Neural progenitor cell (in vitro differentiated cells): ENCODE data around the gene LMNB1. TPM values are rescaled to one million over a fixed set of nuclear protein-coding genes. Genes with fewer than 3 reads are reported as not detected.
A peak's percentile ranks its signal among the peaks of the same experiment; 100 is the strongest.

Experiments used
- DNase-seq: peaks from one replicate; pipeline ENCODE4 v3.0.0-alpha.2; 2016; ENCODE audit warnings: low spot score
- H2AFZ ChIP-seq: fragments of 200-600 bp; sonication (generic); replicated peaks from 2 replicates; pipeline ENCODE4 v1.6.1; 2016; ENCODE audit warnings: antibody characterized with exemption
- H3F3A ChIP-seq: fragments of 200-600 bp; sonication (generic); 2 replicates; pipeline ENCODE4 v1.6.1; 2016; ENCODE audit warnings: antibody characterized with exemption, low read depth
- H3K27ac ChIP-seq: fragments of 200-600 bp; sonication (generic); 2 replicates; pipeline ENCODE4 v1.5.1; 2016; ENCODE audit warnings: mild to moderate bottlenecking
- H3K27me3 ChIP-seq: fragments of 200-600 bp; sonication (generic); 2 replicates; pipeline ENCODE4 v1.6.1; 2016; ENCODE audit warnings: mild to moderate bottlenecking, moderate library complexity
- H3K36me3 ChIP-seq: fragments of 200-600 bp; sonication (generic); 2 replicates; pipeline ENCODE4 v1.5.1; 2016
- H3K4me1 ChIP-seq: fragments of 200-600 bp; sonication (generic); 2 replicates; pipeline ENCODE4 v1.6.1; 2016; ENCODE audit warnings: mixed run types
- H3K4me2 ChIP-seq: fragments of 200-600 bp; sonication (generic); 2 replicates; pipeline ENCODE4 v1.6.1; 2016
- H3K4me3 ChIP-seq: fragments of 200-600 bp; sonication (generic); 2 replicates; pipeline ENCODE4 v1.5.1; 2016
- H3K79me2 ChIP-seq: fragments of 200-600 bp; sonication (generic); 2 replicates; pipeline ENCODE4 v1.6.1; 2016; ENCODE audit warnings: low read depth
- H3K9ac ChIP-seq: fragments of 200-600 bp; sonication (generic); 2 replicates; pipeline ENCODE4 v1.6.1; 2016
- H3K9me3 ChIP-seq: fragments of 200-600 bp; sonication (generic); 2 replicates; pipeline ENCODE4 v1.5.1; 2016; ENCODE audit warnings: low read depth
- H4K20me1 ChIP-seq: fragments of 200-600 bp; sonication (generic); 2 replicates; pipeline ENCODE4 v1.6.1; 2016; ENCODE audit warnings: low read depth
- H3K27ac Mint-ChIP-seq: 3 replicates; pipeline ENCODE4 v1.8.0; 2021; ENCODE audit warnings: mixed read lengths
- H3K27me3 Mint-ChIP-seq: 2 replicates; pipeline ENCODE4 v1.8.0; 2022; ENCODE audit warnings: low read depth, mild to moderate bottlenecking, inconsistent platforms, moderate library complexity, mixed read lengths; ENCODE audit not compliant: insufficient read depth
- H3K36me3 Mint-ChIP-seq: 3 replicates; pipeline ENCODE4 v1.8.0; 2021; ENCODE audit warnings: mixed read lengths
- H3K4me1 Mint-ChIP-seq: 3 replicates; pipeline ENCODE4 v1.8.0; 2021; ENCODE audit warnings: mixed read lengths
- H3K4me3 Mint-ChIP-seq: 3 replicates; pipeline ENCODE4 v1.8.0; 2021; ENCODE audit warnings: mild to moderate bottlenecking, moderate library complexity, mixed read lengths
- H3K9me3 Mint-ChIP-seq: 3 replicates; pipeline ENCODE4 v1.8.0; 2020; ENCODE audit warnings: mixed read lengths
- CTCF ChIP-seq: fragments of 200-600 bp; sonication (generic); IDR thresholded peaks from 2 replicates; pipeline ENCODE4 v1.5.1; 2017; ENCODE audit warnings: antibody characterized with exemption, mild to moderate bottlenecking
- EZH2 ChIP-seq: fragments of 200-600 bp; sonication (generic); IDR thresholded peaks from 2 replicates; pipeline ENCODE4 v1.6.1; 2017; ENCODE audit warnings: antibody characterized with exemption, mild to moderate bottlenecking, moderate library complexity
- EZH2phosphoT487 ChIP-seq: fragments of 200-600 bp; sonication (generic); IDR thresholded peaks from 2 replicates; pipeline ENCODE4 v1.6.1; 2017; ENCODE audit warnings: antibody characterized with exemption
- total RNA-seq: library from RNA; depleted of rRNA; stranded (reverse); fragments of >200 nt; gene quantifications from 2 replicates; pipeline ENCODE4 v1.2.3, GENCODE V29; 2015; ENCODE audit warnings: low replicate concordance

The LMNB1 gene
- total RNA-seq, 1 donor from 2014 or later, result 245 TPM

- H3K9me3 ChIP-seq, result no peaks in the 10 kb centered on the region
- Mint-ChIP-seq H3K27me3 (peaks cover 2% of the 10 kb centered on the region), H3K4me1 (peaks cover 38% of the 10 kb centered on the region), H3K4me3 (no peak overlapping the region), H3K36me3 (peaks cover 31% of the 10 kb centered on the region), H3K27ac (no peak overlapping the region), H3K9me3 (no peaks in the 10 kb centered on the region)
- DNase-seq, result no peak
- no peak overlapping the region for H3K9ac ChIP-seq
- no peak overlapping the region for H2AFZ ChIP-seq
- no peaks in the 10 kb centered on the region for H4K20me1 ChIP-seq
- H3K79me2 ChIP-seq, result no peaks in the 10 kb centered on the region
- H3K27ac ChIP-seq, result no peak overlapping the region
- no peak for TF ChIP-seq EZH2
- TF ChIP-seq EZH2phosphoT487, result no peak
- no peak for TF ChIP-seq CTCF
- no peak overlapping the region for H3K4me2 ChIP-seq
- H3K4me3 ChIP-seq, result no peak overlapping the region
- peaks cover 10% of the 10 kb centered on the region for H3K4me1 ChIP-seq
- H3F3A ChIP-seq, result peaks cover 9% of the 10 kb centered on the region
- H3K36me3 ChIP-seq, result no peaks in the 10 kb centered on the region
- H3K27me3 ChIP-seq, result no peaks in the 10 kb centered on the region
These were observed 78.3 kb downstream of the LMNB1 start for GRCh38 chr5:126855266-126855665.

GRCh38 chr5:126857472-126858410, 80.8 kb downstream of the LMNB1 start:
- no peak overlapping the region for H2AFZ ChIP-seq
- peak overlapping the region; percentile 81 for H3K27ac Mint-ChIP-seq
- no peaks in the 10 kb centered on the region for H3K36me3 ChIP-seq
- no peaks in the 10 kb centered on the region for H3K9me3 Mint-ChIP-seq
- H3K79me2 ChIP-seq, result no peaks in the 10 kb centered on the region
- no peaks in the 10 kb centered on the region for H3K27me3 ChIP-seq
- H3K27ac ChIP-seq, result no peak overlapping the region
- H3K4me1 Mint-ChIP-seq, result peaks cover 21% of the 10 kb centered on the region
- H3K9ac ChIP-seq, result no peak overlapping the region
- no peaks in the 10 kb centered on the region for H3K9me3 ChIP-seq
- no peak overlapping the region for H3K4me3 ChIP-seq
- no peaks in the 10 kb centered on the region for H3F3A ChIP-seq
- H4K20me1 ChIP-seq, result no peaks in the 10 kb centered on the region
- peaks cover 7% of the 10 kb centered on the region for H3K4me1 ChIP-seq
- H3K27me3 Mint-ChIP-seq, result no peaks in the 10 kb centered on the region
- TF ChIP-seq EZH2 (no peak), EZH2phosphoT487 (no peak), CTCF (no peak)
- H3K4me3 Mint-ChIP-seq, result no peak overlapping the region
- no peak overlapping the region for H3K4me2 ChIP-seq
- H3K36me3 Mint-ChIP-seq, result peaks cover 31% of the 10 kb centered on the region
- DNase-seq, result no peak

GRCh38 chr5:126858441-126858840, 81.5 kb downstream of the LMNB1 start:
- no peak overlapping the region for H3K4me3 ChIP-seq
- no peaks in the 10 kb centered on the region for H3K36me3 ChIP-seq
- H2AFZ ChIP-seq, result no peak overlapping the region
- H3K9me3 Mint-ChIP-seq, result no peaks in the 10 kb centered on the region
- no peak for DNase-seq
- H3K4me3 Mint-ChIP-seq, result no peak overlapping the region
- peaks cover 28% of the 10 kb centered on the region for H3K36me3 Mint-ChIP-seq
- H3K27ac Mint-ChIP-seq, result no peak overlapping the region
- H3K4me1 ChIP-seq, result peaks cover 7% of the 10 kb centered on the region
- TF ChIP-seq EZH2, result no peak
- no peak for TF ChIP-seq EZH2phosphoT487
- TF ChIP-seq CTCF, result no peak
- H3K79me2 ChIP-seq, result no peaks in the 10 kb centered on the region
- peaks cover 15% of the 10 kb centered on the region for H3K4me1 Mint-ChIP-seq
- no peak overlapping the region for H3K4me2 ChIP-seq
- H3K9ac ChIP-seq, result no peak overlapping the region
- no peak overlapping the region for H3K27ac ChIP-seq
- no peaks in the 10 kb centered on the region for H3F3A ChIP-seq
- H4K20me1 ChIP-seq, result no peaks in the 10 kb centered on the region
- no peaks in the 10 kb centered on the region for H3K9me3 ChIP-seq
- H3K27me3 ChIP-seq, result no peaks in the 10 kb centered on the region
- peaks cover 1% of the 10 kb centered on the region for H3K27me3 Mint-ChIP-seq
